Lung microvascular endothelial cell (primary cell): ENCODE results near the gene TMEM250. TPM values are rescaled to one million over a fixed set of nuclear protein-coding genes. Genes with fewer than 3 reads are reported as not detected.

Experiments
- DNase-seq, 2 donors: peaks; one replicate each; pipeline versions ENCODE4 v3.0.0 to v3.0.0-alpha.2; 2010; ENCODE audit warnings: low read depth in 2 of 2
- total RNA-seq: library from RNA; depleted of rRNA; stranded (reverse); fragments of >200 nt; gene quantifications from 2 replicates; pipeline ENCODE4 v1.2.1, GENCODE V29; 2014

The TMEM250 gene
- total RNA-seq, 1 donor from 2014 or later = 44.4 TPM

DNA sequence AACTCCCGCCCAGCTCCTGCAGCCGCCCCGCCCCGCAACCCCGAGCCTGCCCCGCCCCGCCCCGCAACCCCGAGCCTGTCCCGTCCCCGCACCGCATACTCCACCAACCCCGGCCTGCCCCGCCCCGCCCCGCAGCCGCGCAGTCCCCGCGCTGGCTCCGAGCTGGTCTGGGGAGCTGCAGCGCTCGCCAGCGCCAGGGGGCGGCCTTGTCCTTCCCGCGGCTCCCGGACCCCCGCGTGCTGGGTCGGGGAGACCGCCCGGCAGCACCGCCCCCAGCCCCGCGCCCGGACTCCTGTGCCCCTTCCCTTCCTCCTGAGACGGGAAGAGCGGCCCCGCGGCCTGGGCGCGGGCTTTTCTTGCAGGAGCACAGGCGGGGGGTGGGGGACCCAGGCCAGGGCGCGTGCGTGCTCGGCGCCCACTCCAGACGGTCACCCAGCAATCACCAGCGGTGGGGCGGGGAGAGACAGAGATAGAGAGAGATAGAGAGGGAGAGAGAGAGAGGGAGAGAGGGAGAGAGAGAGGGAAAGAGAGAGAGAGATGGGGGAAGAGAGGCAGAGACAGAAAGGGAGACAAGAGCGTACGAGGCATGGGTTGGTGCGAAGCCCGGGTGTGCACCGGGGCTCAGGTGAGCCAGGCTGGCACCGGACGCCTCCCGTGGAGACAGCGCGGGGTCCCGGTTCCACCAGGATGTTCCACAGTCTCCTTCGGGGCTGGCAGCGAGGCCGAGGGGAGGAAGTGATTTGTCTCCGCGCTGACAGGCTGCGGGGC, 14.7 kb upstream of the TMEM250 start:
- DNase-seq = peak; percentile 28 to 57

- DNase-seq = no peak
These were observed 13.9 kb upstream of the TMEM250 start for GRCh38 chr9:136132512-136133050.

DNA sequence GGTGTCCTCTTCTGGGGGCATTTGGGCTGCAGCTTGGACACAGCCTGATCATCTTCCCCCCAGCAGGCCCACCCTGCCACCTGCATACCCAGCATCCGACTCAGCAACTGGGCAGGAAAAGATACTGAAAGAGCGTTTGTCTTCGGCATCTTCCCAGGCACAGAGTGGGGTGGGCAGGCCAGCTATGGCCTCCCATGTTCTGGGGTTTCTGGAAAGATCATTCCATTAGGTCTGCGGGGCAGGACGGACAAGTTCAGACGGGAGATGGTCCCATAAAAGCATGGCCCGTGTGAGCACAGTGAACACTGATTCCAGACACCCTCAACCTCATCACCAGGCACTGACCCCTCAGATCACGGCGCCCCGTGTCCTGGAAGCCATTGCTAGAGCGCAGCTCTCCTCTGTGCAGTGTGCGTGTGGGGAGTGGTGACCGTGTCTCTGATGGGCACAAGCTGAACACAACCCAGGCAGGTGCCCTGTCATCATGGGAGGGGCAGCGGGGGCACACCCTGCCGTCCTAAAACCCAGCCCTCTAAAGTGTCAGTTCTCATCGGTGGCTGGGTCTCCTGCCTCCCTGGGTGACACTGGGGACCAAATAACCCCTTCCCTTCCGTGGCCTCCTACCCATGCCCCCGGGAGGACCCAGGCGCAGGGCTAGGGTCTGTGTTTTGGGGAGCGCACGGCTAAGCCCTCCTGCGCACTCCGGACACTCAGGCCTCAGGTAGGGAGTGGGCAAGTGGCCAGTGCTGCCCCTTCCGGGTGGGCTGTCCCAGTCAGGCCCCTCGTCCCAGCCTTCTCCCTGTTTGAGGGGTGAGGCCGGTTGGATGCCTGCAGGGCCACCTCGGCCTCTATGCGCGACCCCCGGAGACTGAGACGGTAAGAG, 13.2 kb upstream of the TMEM250 start:
- DNase-seq = no peak

DNA sequence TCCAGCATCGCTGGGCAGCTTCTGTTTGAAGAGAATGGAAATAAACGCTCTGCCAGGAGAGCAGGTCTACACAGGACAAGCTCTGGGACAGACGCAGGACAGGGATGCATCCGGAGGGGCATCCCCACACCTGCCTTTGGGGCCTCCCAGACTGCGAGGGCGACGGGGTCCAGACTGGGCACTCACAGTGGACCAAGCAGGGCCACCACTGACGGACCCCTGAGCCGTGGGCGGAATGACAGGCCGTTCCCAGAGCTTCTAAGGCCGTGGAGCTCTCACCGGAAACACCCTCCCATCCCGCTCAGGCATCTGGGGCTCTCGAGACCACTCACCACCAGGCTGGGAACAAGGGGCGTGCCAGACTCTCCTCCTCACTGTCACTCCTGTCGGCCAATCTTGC, 10.5 kb upstream of the TMEM250 start:
- no peak for DNase-seq

- no peak for DNase-seq
These were observed 9.8 kb upstream of the TMEM250 start for GRCh38 chr9:136128436-136128835.

DNA sequence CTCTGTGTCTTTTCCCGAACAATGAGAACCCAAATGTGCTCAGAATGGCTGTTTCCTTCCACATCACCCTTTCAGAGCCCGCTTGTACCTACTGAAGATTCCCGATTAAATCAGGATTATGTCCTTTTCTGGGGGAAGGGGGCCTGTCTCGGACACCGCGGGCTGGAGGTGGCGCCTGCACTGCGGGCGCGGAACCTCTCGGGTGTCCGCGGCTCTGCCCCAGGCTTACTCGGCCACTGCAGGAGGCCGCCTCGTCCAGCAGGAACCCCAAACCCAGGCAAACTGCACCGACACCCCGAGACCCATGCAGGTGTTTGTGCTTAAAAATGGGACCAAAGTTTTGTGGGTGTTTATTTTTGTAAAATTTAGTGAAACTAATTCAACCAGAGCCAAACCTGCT, 8.6 kb upstream of the TMEM250 start:
- no peak for DNase-seq

DNA sequence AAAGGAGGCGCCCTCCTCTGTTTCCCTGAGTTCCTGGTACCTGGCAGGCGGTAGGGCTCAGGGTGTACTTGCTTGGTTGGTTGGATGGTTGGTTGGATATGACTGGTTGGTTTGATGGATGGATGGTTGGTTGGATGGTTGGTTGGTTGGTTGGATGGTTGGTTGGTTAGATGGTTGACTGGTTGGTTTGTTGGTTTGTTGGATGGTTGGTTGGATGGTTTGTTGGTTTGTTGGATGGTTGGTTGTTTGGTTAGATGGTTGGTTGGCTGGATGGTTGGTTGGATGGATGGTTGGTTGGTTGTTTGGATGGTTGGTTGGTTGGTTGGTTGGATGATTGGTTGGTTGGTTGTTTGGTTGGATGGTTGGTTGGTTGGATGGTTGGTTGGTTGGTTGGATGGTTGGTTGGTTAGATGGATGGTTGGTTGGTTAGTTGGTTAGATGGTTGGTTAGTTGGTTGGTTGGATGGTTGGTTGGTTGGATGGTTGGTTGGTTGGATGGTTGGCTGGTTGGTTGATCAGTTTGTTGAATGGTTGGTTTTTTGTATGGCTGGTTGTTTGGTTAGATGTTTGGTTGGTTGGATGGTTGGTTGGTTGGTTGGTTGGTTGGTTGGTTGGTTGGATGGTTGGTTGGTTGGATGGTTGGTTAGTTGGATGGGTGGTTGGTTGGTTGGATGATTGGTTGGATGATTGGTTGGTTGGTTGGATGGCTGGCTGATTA, 6.5 kb upstream of the TMEM250 start:
- DNase-seq = no peak

GRCh38 chr9:136122425-136123383, 4.0 kb upstream of the TMEM250 start:
- DNase-seq = peak; percentile 58 to 76

DNA sequence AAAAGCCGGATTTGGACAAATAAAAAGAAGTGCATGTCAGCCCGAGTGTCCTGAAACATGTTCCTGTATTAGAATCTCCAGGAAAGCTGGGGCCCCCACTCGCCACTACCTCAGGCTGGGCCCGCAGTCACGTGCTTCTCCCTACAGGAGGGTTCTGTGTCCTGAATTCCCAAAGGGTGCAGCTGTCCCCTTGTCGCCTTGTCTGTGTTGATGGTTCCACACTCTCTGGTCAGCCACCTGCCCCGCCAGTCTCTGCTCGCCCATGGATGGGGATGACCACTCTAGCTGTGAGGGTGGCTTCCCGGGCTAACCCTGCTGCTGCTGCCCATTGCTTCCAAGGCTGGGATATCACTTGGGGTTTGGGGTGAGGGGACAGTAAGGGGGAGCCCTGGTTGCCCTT, 3.1 kb upstream of the TMEM250 start:
- no peak for DNase-seq

DNA sequence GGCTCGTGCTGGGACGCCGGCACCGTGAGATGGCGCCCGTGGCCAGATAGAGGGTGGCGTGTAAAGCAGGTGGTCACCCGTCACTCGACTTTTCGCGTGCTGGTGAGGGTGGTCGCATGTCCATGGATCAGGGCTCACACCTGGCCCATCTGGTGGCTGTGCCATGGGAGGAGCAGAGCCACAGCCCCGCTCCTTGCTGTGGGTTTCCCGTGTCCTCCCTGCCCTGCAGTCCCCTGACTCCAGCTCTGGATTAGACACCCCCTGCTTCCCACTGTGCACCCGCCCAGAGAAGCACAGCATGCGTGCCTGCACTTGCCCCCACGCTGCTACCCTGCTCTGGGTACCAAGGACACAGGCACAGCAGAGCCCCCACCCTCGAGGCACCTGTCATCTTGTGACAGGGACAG, 1.8 kb upstream of the TMEM250 start:
- DNase-seq = no peak

GRCh38 chr9:136119883-136120393, 1.3 kb upstream of the TMEM250 start:
- peak in 1 of 2 donors; percentile 11 for DNase-seq

DNA sequence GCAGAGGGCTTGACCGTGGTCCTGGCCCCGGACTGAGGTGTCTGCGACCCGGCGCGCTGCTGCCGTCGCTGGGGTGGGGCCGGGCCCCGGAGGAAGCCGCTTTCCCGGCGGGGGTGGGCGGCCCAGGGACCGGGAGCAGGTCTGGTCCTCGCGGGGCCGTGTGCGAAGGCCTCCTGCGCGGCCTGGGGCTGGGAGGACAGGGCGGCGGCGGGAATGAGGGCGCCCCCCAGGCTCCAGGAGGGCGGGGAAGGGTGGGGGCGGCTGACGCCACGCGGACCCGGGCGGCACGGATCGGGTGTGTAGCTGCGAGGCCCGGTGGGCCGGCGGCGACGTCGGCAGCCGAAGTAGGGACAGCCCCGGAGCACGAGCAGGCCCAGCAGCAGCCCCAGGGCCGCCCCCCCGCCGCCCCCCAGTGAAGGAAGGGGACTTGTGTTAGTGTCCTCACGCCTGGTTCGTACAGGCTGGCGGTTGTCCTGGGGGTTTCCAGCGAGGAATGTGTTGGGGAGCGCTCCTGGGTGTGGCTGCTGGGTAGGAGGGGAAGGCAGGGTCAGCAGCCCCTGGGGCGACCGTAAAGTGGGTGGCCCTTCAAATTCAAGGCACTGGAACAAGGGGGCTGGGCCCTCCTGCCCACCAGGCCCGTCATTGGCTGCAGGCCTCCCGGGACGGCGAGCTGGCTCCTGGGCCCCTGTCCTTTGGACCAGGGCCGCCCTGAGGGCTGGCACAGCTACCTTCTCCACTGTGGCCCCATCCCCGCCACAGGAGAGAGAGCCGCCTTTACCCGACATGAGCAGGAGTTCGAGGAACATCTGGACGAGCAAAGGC, 597 bp upstream of the TMEM250 start:
- peak; percentile 29 to 43 for DNase-seq

DNA sequence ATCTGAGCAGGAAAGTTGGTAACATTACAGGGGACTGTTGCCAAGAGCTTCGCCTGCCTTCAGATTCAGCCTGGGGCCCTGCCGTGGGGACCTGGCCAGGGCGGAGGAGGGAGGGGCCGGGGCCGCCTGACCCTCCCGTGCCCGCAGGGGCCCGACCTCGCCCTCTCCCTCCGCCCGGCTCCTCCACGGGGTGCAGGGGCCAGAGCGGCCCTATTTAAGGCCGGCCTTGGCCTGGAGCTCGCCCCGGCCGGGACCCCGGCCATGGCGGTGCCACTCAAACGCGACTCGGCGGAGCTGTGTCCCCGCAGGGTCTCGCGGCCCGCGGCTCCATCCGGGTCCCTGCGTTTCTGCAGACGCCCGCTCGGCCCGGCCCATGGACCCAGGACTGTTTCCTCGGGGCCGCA, 757 bp downstream of the TMEM250 start:
- no peak for DNase-seq

DNA sequence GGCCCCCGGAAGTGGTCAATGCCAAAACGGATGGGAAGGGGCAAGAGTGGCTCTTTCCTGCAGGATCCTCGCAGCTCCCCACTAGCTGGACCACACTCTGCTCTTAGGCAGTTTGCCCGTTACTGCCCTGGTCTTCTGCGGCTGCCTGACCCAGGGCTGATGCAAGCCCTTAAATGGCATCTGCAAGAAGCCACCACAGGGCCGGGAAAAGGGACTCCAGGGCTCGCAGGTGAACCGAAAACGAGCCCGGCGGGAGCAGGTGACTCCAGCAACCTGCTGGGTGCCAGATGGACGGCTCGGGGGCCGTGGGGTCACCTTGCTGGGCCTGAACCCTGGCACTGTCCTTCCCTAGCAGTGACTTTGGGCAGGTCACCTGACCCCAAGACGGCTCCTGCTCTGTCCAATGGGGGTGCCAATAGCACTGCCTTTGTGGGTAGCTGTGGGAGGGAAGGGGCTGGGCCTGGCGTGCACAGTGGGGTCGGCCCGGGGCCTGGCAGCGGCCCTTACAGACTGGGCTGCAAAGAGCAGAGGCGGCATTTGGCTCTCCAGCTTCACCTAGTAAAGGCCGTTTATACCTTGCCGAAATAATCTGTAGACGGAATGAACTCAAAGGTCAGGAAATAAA, 1.3 kb downstream of the TMEM250 start:
- DNase-seq = peak; percentile 26 to 28

- no peak for DNase-seq
These were observed 2.1 kb downstream of the TMEM250 start for GRCh38 chr9:136116360-136117098.

- no peak for DNase-seq
These were observed 2.9 kb downstream of the TMEM250 start for GRCh38 chr9:136115641-136116359.

- no peak for DNase-seq
These were observed 3.5 kb downstream of the TMEM250 start for GRCh38 chr9:136115206-136115605.

DNA sequence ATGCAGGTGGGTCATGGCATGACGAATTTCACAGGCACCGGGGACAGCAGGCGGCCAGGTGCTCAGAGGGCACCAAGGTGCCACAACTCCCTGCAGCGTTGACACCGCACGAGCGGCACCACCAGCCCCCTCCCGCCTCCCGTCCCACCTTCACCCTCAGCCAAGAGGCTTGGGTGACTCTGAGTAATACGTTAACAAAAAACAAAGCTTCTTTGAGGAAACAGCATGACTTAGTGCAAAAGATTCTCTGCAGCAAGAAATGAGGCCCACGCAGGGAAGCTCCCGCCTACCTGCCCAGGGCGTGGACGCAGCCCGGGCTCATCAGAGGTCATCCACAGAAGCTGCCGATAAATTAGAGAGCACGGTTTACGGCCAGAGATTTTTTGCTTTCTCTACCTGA, 4.1 kb downstream of the TMEM250 start:
- DNase-seq = no peak
